WI38 (cell line): Measurements from ENCODE around the gene LRRC61.

ENCODE experiments used
- H3K4me3 ChIP-seq: 2 replicates; pipeline ENCODE4 v1.5.1; 2011; ENCODE audit warnings: low read depth, mild to moderate bottlenecking, control low read depth, low read length
- TF ChIP-seq, protein P1 (sequence below): IDR thresholded peaks from 2 replicates; pipeline ENCODE4 v1.5.1; 2012; ENCODE audit warnings: low read depth, mild to moderate bottlenecking, control low read depth, low read length

Gene LRRC61

DNA sequence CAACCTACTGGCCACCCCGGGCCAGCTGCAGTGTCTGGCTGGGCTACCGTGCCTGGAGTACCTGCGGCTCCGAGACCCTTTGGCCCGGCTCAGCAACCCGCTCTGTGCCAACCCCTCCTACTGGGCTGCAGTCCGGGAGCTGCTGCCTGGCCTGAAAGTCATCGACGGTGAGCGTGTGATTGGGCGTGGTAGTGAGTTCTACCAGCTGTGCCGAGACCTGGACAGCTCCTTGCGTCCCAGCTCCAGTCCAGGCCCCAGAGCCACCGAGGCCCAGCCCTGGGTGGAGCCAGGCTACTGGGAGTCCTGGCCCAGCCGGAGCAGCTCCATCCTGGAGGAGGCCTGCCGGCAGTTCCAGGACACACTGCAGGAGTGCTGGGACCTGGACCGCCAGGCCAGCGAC, 14.0 kb downstream of the LRRC61 start:
- no peak overlapping the region for H3K4me3 ChIP-seq
- TF ChIP-seq, protein P1, sequence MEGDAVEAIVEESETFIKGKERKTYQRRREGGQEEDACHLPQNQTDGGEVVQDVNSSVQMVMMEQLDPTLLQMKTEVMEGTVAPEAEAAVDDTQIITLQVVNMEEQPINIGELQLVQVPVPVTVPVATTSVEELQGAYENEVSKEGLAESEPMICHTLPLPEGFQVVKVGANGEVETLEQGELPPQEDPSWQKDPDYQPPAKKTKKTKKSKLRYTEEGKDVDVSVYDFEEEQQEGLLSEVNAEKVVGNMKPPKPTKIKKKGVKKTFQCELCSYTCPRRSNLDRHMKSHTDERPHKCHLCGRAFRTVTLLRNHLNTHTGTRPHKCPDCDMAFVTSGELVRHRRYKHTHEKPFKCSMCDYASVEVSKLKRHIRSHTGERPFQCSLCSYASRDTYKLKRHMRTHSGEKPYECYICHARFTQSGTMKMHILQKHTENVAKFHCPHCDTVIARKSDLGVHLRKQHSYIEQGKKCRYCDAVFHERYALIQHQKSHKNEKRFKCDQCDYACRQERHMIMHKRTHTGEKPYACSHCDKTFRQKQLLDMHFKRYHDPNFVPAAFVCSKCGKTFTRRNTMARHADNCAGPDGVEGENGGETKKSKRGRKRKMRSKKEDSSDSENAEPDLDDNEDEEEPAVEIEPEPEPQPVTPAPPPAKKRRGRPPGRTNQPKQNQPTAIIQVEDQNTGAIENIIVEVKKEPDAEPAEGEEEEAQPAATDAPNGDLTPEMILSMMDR = no peak

DNA sequence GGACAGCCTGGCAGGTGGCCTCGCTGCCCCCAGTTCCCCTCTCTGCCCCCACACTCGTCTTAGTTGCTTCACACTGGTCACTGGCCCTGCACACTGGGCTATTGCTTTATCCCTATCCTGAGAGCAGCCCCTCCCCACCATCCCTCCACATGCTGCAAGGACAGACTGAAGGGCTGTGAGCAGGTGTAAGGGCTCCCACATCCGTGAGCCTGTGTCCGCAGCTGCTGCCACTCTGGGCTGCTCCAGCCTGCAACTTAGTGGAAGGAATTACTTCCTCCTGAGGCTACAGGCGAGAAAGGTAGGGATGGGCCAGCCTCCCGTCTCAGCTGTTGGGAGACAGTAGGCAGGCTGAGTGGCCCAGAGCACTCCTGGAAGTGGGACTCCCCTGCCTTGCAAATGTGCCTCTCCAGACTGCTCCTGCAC, 14.5 kb downstream of the LRRC61 start:
- no peak overlapping the region for H3K4me3 ChIP-seq
- TF ChIP-seq, protein P1 = no peak

DNA sequence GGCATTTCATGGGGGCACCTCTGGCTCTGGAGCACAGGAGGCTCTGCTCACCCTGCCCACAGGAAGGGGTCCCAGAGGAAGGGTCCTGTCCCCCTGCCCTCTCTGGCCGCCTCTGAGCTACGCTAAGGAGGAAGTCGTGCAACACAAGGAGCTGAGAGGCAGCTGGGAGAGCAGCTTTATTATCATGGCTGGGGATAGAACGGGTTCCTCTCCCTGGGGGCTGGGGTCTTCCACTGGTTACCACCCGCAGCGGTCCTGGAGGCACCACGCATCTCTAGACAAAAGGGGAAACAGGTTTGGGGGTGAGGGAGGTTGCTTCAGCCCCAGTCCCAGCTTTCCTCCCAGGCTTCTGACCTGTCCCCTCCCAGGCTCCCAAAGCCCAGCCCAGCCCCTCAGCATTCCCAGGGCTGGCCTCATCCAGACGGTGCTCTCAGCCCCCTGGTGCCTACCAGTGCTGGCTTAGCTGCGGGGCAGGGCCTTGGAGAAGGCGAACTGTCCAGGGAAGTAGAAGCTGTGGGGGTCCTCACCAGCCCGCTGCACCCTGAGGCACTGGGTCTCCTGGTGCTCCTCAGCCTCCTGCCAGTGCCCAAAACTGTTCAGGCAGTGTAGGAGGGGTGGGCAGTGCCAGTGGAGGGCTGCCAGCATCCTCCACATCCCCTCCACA, 15.1 kb downstream of the LRRC61 start:
- TF ChIP-seq, protein P1 = no peak
- no peak overlapping the region for H3K4me3 ChIP-seq

DNA sequence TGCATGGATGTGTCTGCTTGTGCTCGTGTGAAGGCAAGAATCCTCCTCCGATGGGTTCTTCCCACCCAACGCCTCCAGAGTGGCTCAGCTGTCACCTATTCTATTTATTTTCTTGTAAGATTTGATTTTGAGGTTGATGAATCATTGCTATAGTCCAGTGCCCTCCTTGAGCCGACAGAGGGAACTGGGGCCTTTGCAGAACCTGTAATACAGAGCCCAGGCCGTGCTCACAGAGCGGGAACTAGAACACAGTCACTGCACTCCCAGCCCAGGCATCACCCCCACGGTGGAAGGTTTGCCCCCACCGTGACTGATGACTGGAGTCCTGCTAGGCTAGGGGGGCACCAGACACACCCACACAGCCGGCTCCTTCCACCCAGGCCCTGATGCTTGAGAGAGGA, 16.3 kb downstream of the LRRC61 start:
- H3K4me3 ChIP-seq = no peak overlapping the region
- TF ChIP-seq, protein P1 = no peak

DNA sequence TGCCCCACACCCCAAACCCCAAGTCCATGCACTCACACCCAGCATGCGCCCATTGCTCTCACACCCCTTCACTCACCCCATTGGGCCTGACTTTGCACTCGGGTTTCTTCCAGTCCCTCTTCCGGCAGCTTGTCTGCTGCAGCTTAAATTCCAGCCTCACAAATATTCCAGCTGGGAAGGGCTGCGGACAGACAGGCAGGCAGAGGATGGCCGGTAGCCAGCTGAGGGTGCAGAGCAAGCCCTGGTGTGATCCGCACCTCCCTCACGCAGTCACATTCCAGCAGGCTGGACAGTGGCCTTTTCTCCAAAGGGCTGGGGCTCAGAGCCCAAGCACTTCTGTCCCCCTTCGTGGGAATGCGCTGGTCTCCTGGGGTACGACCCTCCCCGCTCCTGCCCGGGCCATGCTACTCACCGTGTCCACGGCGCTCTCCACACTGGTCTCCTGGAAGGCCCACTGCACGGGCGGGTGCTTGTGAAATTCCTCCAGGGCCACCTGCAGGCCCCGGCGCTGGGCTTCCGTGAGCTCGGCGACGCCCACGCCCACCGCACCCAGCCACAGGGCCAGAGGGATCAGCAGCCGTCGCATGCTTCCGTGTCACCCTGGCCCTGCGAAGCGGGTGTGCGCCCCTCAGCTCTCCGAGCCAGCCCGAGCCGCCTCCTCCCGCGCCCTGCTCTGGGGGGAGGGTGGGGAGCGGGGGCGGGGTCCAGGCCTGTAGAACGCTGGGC, 17.0 kb downstream of the LRRC61 start:
- TF ChIP-seq, protein P1 = no peak
- H3K4me3 ChIP-seq = no peak overlapping the region

DNA sequence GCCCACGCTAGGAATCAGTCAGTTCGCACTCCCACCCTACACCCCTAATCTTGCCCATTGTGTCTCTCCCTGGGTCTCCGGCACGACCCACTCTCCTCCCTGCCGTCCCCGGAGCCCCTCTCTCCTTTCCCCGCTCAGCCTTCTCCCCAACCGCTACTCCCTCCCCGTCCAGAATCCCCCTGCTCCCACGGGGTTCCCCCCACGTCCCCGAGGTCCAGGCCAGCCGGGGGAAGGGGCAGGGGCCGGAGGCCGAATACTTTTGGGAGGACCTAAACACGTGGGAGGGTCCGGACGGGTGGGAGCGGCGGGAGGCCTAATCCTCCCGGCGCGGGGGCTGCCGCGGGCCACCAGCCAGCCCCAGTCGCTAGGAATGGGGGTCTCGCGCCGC, 17.7 kb downstream of the LRRC61 start:
- TF ChIP-seq, protein P1 = no peak
- H3K4me3 ChIP-seq = no peak overlapping the region

DNA sequence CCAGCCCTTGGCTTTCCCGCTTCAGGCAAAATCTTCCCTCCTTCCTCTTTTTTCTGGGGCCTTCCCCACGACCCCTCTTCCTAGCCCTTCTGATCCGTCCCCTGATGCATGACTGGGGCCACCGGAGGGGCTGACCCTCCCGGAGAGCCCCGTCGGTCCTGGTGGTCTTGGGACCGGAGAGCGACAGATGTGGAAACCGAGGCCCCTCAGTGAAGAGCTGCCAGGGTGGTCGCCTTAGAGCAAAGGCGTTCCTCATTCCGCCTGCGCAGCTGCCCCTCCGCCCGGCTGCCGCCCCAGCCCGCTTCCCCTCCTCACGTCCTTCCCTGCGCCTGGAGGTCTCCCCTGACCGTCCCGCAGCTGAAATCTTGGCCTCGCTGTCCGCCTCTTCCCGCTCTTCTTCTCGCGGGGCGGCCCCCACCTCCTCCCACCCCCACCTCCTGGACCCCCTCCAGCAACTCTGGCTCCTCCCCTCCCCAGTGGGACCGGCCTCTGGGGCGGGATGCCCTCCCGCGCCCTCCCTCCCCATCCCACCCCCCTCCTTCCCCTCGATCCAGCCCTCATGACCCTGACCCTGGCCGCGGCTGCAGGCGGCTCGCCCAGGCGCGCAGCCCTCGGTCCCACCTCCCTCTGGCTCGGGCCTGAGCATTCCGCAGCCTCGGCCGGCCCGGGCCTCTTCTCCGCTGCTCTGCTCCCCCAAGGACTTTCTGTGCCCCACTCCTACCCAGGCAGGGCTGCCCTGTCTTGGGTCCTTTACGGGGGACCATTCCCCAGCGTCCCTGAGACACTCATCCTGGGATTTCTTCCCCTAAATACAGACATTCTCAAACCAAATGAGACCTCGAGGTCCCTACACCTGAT, 18.3 kb downstream of the LRRC61 start, which contains the start of gene RARRES2:
RARRES2 (minus strand) TSS at position 367 of the 858 bp plus-strand sequence. CDS start 1,020 bp downstream, outside the sequence.
- TF ChIP-seq, protein P1 = no peak
- no peak within 1 kb of the TSS for H3K4me3 ChIP-seq
